Coronary artery (tissue), 2 donors: ENCODE measurements around the gene MCTP2.

ENCODE experiments used
- DNase-seq: peaks from one replicate; pipeline ENCODE4 v3.0.0-alpha.2; 2017; ENCODE audit warnings: low spot score
- H3K27ac ChIP-seq, 2 donors: fragments of 200-600 bp; sonication (generic); one replicate each; pipeline ENCODE4 v1.5.1; 2016 to 2019
- H3K4me3 ChIP-seq: fragments of 200-600 bp; sonication (generic); 2 replicates; pipeline ENCODE4 v1.5.1; 2016; ENCODE audit warnings: mild to moderate bottlenecking, moderate library complexity
- CTCF ChIP-seq: fragments of 200-600 bp; sonication (generic); IDR thresholded peaks from one replicate; pipeline ENCODE4 v1.5.1; 2019; ENCODE audit warnings: antibody characterized with exemption

Gene MCTP2

GRCh38 chr15:94451466-94451865 lies 220.1 kb downstream of the MCTP2 start:
- no peak for TF ChIP-seq CTCF
- Histone ChIP-seq H3K4me3 (no peak overlapping the region), H3K27ac (no peak overlapping the region)
- DNase-seq: no peak

GRCh38 chr15:94453227-94453988 lies 222.0 kb downstream of the MCTP2 start:
- DNase-seq: no peak
- no peak for TF ChIP-seq CTCF
- H3K27ac ChIP-seq: no peak overlapping the region
- H3K4me3 ChIP-seq: no peak overlapping the region

GRCh38 chr15:94455297-94455696 lies 223.9 kb downstream of the MCTP2 start:
- no peak for TF ChIP-seq CTCF

GRCh38 chr15:94456226-94456625 lies 224.9 kb downstream of the MCTP2 start:
- TF ChIP-seq CTCF: no peak
- Histone ChIP-seq H3K4me3 (no peak overlapping the region), H3K27ac (no peak overlapping the region)
- DNase-seq: no peak

More at GRCh38 chr15:94455297-94455696, 223.9 kb downstream of the MCTP2 start:
- no peak overlapping the region for H3K27ac ChIP-seq
- no peak for DNase-seq
- H3K4me3 ChIP-seq: no peak overlapping the region

- Histone ChIP-seq H3K4me3 (no peak overlapping the region), H3K27ac (no peak overlapping the region)
- TF ChIP-seq CTCF: no peak
- DNase-seq: no peak
These were observed 226.3 kb downstream of the MCTP2 start for GRCh38 chr15:94457661-94458060.

GRCh38 chr15:94460624-94461023 lies 229.3 kb downstream of the MCTP2 start:
- no peak for TF ChIP-seq CTCF
- no peak overlapping the region for H3K4me3 ChIP-seq
- no peak for DNase-seq
- no peak overlapping the region for H3K27ac ChIP-seq

- no peak for TF ChIP-seq CTCF
- Histone ChIP-seq H3K4me3 (no peak overlapping the region), H3K27ac (no peak overlapping the region)
- no peak for DNase-seq
These were observed 235.7 kb downstream of the MCTP2 start for GRCh38 chr15:94467034-94467433.
